Omental fat pad (tissue), 4 donors: Measurements from ENCODE around the gene CNPY1. TPM values are rescaled to one million over a fixed set of nuclear protein-coding genes. Genes with fewer than 3 reads are reported as not detected.

ENCODE experiments used
- ATAC-seq: fragments of 150-250 bp; one replicate; pipeline ENCODE4 v1.9.1; 2016; ENCODE audit warnings: mild to moderate bottlenecking, moderate library complexity; ENCODE audit not compliant: low FRiP score
- DNase-seq: peaks from one replicate; pipeline ENCODE4 v3.0.0-alpha.2; 2019; ENCODE audit warnings: low spot score
- CTCF ChIP-seq, 3 donors: fragments of 450-650 bp; IDR thresholded peaks; one replicate each; pipeline ENCODE4 v1.5.1; 2016 to 2017; ENCODE audit warnings: antibody characterized with exemption in 3 of 3, mild to moderate bottlenecking in 3 of 3, moderate library complexity in 2 of 3
- total RNA-seq, 4 donors: library from RNA; depleted of rRNA; stranded (reverse); fragments of >200 nt; gene quantifications; one replicate each; pipeline ENCODE4 v1.1.0, GENCODE V29; 2016

CNPY1 gene
- total RNA-seq, 4 donors from 2014 or later, result not detected

GRCh38 chr7:155463114-155463811, 83.1 kb downstream of the CNPY1 start:
- ATAC-seq (no peak), DNase-seq (no peak)
- no peak for TF ChIP-seq CTCF (IDR thresholded peaks at IDR 0.05)

DNA sequence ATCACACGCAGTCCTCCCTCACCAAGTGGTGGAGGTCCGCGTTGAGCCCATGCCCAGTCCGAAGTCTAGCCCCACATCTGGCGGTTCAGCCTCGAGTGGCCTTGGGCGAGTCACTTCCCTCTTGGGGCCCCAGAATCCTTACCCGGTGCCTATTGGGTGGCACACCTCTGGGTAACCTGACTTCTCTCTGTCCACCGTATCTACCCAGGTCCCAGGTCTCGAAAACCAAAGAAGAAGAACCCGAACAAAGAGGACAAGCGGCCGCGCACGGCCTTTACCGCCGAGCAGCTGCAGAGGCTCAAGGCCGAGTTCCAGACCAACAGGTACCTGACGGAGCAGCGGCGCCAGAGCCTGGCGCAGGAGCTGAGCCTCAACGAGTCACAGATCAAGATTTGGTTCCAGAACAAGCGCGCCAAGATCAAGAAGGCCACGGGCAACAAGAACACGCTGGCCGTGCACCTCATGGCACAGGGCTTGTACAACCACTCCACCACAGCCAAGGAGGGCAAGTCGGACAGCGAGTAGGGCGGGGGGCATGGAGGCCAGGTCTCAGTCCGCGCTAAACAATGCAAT, 84.1 kb downstream of the CNPY1 start:
- ATAC-seq, result no peak
- DNase-seq, result no peak
- TF ChIP-seq CTCF (IDR thresholded peaks at IDR 0.05), result no peak

DNA sequence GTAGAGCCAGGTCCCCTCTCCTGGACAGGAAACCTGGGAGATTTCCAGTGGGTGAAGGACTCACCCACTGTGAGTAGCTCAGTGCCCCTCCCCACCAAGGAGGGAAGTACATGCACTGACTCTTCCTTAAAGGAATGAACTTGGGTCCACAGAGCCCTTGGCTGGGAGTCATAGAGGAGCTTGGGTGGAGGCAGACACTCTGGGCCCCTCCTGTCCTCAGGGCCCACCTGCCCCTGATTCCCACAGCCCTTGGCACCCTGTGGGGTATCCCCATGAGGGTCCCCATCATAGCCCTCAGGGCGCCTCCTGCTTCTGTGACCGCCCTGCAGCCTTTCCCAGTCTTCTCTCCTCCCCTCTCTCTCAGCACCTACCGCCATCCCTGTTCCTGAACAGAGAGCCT, 84.7 kb downstream of the CNPY1 start:
- ATAC-seq (no peak), DNase-seq (no peak)
- TF ChIP-seq CTCF (IDR thresholded peaks at IDR 0.05), result no peak

DNA sequence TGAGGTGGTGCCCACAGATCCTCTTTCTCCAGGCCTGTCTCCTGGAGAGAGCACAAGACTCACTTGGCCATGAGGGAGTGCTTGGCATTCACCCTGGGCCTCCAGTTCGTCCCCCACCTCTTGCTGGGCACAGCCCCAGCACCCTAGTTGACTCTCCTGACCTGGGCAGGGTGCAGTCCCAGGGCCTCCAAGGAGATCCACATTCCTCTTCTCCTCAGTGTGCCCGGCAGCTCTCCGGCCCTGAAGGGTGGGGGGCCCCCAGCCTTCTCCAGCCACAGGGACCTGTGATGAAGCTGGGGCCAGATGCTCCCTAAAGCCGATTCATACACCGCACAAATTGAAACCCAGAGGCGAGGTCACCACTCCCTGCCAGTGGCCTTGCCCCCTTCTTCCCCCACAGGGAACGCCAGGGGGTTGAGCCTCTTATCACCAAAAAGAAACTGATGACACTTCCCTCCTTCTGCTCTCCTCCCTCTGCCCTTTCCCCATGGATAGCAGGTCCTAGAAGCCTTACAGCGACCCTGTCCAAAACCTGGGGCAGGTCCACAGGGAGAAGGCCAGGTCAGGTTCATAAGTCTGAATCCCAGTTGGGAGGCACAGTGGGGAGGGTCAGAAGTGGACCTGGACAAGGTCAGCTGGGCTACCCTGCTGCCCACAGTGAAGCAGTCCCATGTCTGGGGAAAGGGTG, 85.3 kb downstream of the CNPY1 start:
- no peak for TF ChIP-seq CTCF (IDR thresholded peaks at IDR 0.05)
- ATAC-seq (no peak), DNase-seq (no peak)

GRCh38 chr7:155459700-155460461, 86.5 kb downstream of the CNPY1 start:
- TF ChIP-seq CTCF (IDR thresholded peaks at IDR 0.05), result no peak
- DNase-seq (no peak), ATAC-seq (no peak)

DNA sequence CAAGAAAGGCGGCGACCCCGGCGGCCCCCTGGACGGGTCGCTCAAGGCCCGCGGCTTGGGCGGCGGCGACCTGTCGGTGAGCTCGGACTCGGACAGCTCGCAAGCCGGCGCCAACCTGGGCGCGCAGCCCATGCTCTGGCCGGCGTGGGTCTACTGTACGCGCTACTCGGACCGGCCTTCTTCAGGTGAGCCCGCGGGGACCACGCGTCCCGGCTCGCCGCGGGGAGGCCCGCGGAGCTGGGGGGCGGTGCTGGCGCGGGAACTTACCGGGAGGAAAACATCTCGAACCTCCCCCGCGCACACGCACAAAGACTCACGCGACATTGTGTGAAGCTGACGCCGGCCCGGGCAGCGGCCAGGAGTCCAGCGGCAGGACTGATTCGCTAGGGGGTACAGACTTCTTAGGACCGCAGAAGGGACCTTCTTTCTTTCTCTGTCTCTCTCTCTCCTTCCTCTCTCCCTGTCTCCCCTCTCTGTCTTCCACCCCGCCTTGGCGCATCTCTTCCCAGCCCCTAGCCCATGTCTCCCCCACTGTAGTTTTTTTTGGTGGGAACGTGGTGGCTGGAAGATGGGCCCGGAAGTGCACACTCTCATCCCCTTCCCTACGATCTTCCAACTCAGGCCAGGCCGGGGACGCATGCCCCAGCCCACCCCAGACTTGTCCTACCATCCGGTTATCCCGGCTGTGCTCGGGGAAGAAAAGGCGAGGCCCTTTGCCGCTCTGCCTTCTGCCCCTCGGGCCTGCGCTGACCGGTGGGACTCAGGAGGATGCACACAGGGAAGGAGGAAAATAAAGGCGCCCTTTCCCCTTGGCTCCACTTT, 87.3 kb downstream of the CNPY1 start:
- no peak for DNase-seq
- no peak for ATAC-seq
- TF ChIP-seq CTCF (IDR thresholded peaks at IDR 0.05), result no peak
